Measurements from ENCODE around the gene RAB13. TPM values are rescaled to one million over a fixed set of nuclear protein-coding genes. Genes with fewer than 3 reads are reported as not detected.

The RAB13 gene
- total RNA-seq, 2 donors from 2014 or later, result 62.7 to 84.7 TPM

- Histone ChIP-seq H3K36me3 (no peaks in the 10 kb centered on the region), H3K9ac (ENCODE audit: low read depth in 2 of 2, low read length in 2 of 2) (no peak overlapping the region)
Observed at GRCh38 chr1:153973525-153973924, 12.6 kb downstream of the RAB13 start.

GRCh38 chr1:153973071-153973470, 13.1 kb downstream of the RAB13 start:
- intact Hi-C loops (cut with DNase I), result no loop called here
- no peak for DNase-seq
- no peaks in the 10 kb centered on the region for H3K27me3 ChIP-seq

More at GRCh38 chr1:153973525-153973924, 12.6 kb downstream of the RAB13 start:
- TF ChIP-seq CTCF (IDR thresholded peaks at IDR 0.05), result no peak
- DNase-seq, result no peak
- peaks cover 8% of the 10 kb centered on the region for H3K4me1 ChIP-seq
- intact Hi-C loops (cut with DNase I), result no loop called here
- H3K4me3 ChIP-seq, result no peak overlapping the region
- no peak overlapping the region for H3K27ac ChIP-seq
- H3K27me3 ChIP-seq, result no peaks in the 10 kb centered on the region
- no peaks in the 10 kb centered on the region for H3K9me3 ChIP-seq

GRCh38 chr1:153970346-153970745, 15.8 kb downstream of the RAB13 start:
- no peak for DNase-seq
- TF ChIP-seq CTCF (IDR thresholded peaks at IDR 0.05), result no peak
- intact Hi-C loops (cut with DNase I), result no loop called here

More at GRCh38 chr1:153973071-153973470, 13.1 kb downstream of the RAB13 start:
- Histone ChIP-seq H3K4me1 (peaks cover 8% of the 10 kb centered on the region), H3K36me3 (no peaks in the 10 kb centered on the region), H3K27ac (no peak overlapping the region), H3K4me3 (no peak overlapping the region), H3K9me3 (no peaks in the 10 kb centered on the region), H3K9ac (ENCODE audit: low read depth in 2 of 2, low read length in 2 of 2) (no peak overlapping the region)
- TF ChIP-seq CTCF (IDR thresholded peaks at IDR 0.05), result no peak

GRCh38 chr1:153968972-153969371, 17.2 kb downstream of the RAB13 start:
- no peak for DNase-seq
- peak overlapping the region; percentile 50 for H3K4me3 ChIP-seq
- no peak for TF ChIP-seq CTCF (IDR thresholded peaks at IDR 0.05)
- peaks cover 8% of the 10 kb centered on the region for H3K4me1 ChIP-seq
- H3K27ac ChIP-seq, result no peak overlapping the region
- no peaks in the 10 kb centered on the region for H3K27me3 ChIP-seq
- intact Hi-C loops (cut with DNase I), result no loop called here
- no peaks in the 10 kb centered on the region for H3K36me3 ChIP-seq
- H3K9me3 ChIP-seq, result no peaks in the 10 kb centered on the region
- H3K9ac ChIP-seq (ENCODE audit: low read depth in 2 of 2, low read length in 2 of 2), result peak overlapping the region in 1 of 2 donors; percentile 85

More at GRCh38 chr1:153970346-153970745, 15.8 kb downstream of the RAB13 start:
- Histone ChIP-seq H3K4me3 (no peak overlapping the region), H3K9ac (ENCODE audit: low read depth in 2 of 2, low read length in 2 of 2) (no peak overlapping the region), H3K4me1 (peaks cover 7% of the 10 kb centered on the region), H3K27me3 (no peaks in the 10 kb centered on the region), H3K36me3 (no peaks in the 10 kb centered on the region), H3K27ac (no peak overlapping the region), H3K9me3 (no peaks in the 10 kb centered on the region)

- Histone ChIP-seq H3K36me3 (no peaks in the 10 kb centered on the region), H3K9me3 (no peaks in the 10 kb centered on the region), H3K27ac (peak overlapping the region; percentile 98), H3K4me1 (peaks cover 8% of the 10 kb centered on the region), H3K9ac (ENCODE audit: low read depth in 2 of 2, low read length in 2 of 2) (peak overlapping the region; percentile 46 to 85), H3K27me3 (no peaks in the 10 kb centered on the region), H3K4me3 (peak overlapping the region; percentile 50)
- DNase-seq, result peak; percentile 42
- no peak for TF ChIP-seq CTCF (IDR thresholded peaks at IDR 0.05)
- intact Hi-C loops (cut with DNase I), result no loop called here
Observed at GRCh38 chr1:153968408-153968807, 17.7 kb downstream of the RAB13 start.

All from colonic mucosa (tissue), 4 donors.